WI38 (cell line): ENCODE data around the gene SPAG7.
A peak's percentile ranks its signal among the peaks of the same experiment; 100 is the strongest.

Source experiments
- H3K4me3 ChIP-seq: 2 replicates; pipeline ENCODE4 v1.5.1; 2011; ENCODE audit warnings: low read depth, mild to moderate bottlenecking, control low read depth, low read length
- TF ChIP-seq, protein P1 (sequence below): IDR thresholded peaks from 2 replicates; pipeline ENCODE4 v1.5.1; 2012; ENCODE audit warnings: low read depth, mild to moderate bottlenecking, control low read depth, low read length

The SPAG7 gene

DNA sequence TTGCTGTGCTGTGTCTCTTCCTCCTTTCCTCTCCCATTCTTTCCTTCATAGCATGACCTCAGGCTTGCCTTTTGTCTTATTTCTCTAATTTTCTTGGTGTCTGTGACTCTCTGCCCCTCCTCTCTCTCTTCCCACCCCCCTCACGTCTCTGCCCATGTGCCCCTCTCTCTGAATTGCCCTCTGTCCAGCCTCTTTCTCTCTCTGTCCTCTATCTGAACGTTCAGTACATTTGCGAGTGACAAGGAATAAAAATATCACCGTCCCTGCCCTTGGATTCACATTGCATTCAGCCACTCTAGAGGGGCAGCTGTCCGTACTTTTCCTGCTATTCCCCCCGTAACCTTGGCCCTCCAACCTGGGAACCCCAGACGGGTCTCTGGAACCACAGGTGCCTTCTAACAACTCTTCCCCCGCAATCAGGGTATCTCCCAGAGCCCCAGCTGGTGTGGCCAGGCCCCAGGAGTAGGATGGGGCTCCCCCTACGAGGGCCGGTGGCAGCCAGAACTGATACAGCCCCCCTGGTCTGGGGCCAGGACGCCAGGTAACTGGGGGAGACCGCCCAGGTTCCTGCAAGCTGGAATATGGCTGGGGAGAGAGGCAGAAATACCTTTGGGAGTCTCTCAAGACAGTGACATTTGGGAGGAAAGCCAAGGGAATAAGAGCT is 31.9 kb upstream of the SPAG7 start:
- H3K4me3 ChIP-seq, result peak overlapping the region; percentile 93
- TF ChIP-seq, protein P1, sequence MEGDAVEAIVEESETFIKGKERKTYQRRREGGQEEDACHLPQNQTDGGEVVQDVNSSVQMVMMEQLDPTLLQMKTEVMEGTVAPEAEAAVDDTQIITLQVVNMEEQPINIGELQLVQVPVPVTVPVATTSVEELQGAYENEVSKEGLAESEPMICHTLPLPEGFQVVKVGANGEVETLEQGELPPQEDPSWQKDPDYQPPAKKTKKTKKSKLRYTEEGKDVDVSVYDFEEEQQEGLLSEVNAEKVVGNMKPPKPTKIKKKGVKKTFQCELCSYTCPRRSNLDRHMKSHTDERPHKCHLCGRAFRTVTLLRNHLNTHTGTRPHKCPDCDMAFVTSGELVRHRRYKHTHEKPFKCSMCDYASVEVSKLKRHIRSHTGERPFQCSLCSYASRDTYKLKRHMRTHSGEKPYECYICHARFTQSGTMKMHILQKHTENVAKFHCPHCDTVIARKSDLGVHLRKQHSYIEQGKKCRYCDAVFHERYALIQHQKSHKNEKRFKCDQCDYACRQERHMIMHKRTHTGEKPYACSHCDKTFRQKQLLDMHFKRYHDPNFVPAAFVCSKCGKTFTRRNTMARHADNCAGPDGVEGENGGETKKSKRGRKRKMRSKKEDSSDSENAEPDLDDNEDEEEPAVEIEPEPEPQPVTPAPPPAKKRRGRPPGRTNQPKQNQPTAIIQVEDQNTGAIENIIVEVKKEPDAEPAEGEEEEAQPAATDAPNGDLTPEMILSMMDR, result no peak

DNA sequence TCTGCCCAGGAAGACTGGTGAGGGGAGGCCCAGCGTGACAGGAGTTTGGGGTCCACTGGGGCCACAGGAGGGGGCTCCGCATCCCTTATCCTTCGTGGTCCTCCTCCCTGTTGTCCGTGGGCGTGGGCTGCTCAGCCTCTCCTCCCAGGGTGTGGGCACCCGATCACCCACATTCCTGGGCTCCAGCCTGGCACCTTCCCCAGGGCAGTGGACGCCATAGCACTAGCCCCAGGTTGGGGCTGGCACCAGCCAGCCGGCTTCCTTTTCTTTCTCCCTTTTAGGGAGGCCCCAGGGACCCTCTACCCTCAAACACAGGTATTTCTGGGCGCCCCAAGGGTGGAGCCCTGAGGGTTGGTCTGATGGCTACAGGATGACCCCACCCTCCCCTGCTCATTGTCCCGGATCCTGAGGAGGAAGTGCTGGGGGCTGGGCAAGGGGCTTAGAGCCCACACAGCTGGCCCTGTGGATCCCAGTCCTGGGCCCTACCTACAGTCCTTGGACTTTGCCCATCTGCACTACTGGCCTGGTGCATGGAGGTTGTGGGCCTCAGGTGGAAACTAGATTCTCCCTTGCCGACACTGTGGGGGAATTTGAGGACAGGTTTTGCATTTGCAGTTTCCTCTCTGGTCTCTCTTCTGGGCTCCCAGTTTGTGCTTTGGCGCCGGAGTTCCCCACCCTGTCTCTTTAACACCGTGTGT is 31.3 kb upstream of the SPAG7 start:
- TF ChIP-seq, protein P1, result no peak
- H3K4me3 ChIP-seq, result peak overlapping the region; percentile 93

DNA sequence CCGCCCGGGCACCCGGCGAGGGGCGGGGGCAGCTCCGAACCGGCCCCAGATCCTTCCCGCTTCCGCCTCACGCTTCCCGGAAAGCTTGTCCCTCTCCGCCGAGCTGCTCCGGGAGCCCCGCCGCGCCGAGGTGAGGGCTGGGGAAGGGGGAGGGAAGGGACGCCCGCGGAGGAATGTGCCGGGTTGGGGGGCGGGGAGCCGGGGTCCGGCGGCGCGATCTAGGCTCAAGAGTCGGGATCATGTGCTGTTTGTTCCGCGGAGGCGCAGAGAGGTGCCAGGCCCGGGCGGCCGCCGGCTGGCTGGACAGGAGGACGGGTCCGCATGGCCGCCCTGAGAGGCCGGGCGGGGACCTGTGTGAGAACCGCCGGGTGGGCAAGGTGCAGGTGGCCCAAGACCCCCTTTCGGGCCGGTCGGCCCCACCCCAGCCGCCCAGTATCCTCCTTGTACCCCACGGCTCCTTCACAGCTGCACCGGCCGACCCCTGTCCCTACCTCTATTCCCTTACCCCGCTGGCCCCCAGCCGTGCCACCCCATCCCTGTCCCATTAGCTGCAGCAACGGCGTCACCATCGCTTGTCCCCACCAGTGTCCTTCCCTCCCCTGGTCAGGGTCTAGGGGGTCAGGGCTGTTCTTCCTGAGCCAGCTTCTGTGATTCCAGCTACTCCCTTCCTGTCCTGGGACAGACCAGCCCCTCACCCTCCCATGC is 30.6 kb upstream of the SPAG7 start:
- peak overlapping the region; percentile 93 for H3K4me3 ChIP-seq
- TF ChIP-seq, protein P1, result no peak

DNA sequence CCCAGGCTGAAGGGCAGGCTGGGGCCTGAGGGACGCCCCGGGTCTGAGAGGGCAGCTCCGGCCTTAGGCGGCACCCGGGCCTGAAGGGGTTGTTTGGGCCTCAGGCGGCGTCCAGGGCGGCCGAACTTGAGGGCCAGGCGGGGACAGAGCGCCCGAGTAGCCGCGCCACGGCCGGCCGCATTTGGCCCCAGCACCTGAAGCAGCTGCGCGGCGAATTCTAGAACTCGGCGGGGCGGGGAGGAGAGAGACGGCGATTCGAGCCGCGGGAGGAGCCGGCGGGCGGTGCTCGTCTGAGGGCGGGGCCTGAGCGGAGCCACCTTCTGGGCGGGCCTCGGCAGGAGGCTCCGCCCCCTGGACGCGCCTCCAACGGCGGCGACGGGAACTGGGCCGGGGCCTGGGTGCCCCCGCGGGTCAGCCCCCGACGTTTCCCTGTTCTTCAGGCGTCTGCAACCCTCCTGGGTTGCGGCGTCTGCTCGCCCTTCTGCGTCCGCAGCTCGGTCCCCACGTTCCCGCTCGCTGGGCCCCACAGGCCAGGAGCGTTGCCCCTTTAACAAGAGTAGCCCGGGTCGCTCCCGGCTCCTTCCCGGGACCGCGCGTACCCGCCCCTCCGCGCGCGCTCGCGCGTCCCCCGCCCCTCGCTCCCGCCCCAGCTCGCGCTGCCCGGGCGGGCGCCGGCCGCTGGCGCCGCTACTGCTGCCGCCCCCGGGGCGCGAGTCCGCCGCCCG is 29.8 kb upstream of the SPAG7 start, which contains the start of the genes INCA1 and KIF1C:
Gene INCA1, minus strand, starts transcription at position 221 of the 725 bp plus-strand sequence. CDS start 3,085 bp downstream, outside the sequence.
Gene KIF1C, plus strand, starts transcription at position 649 of the 725 bp plus-strand sequence. CDS start 2,297 bp downstream, outside the sequence.
- H3K4me3 ChIP-seq, result peak within 1 kb of the TSS; percentile 93
- TF ChIP-seq, protein P1, result no peak

DNA sequence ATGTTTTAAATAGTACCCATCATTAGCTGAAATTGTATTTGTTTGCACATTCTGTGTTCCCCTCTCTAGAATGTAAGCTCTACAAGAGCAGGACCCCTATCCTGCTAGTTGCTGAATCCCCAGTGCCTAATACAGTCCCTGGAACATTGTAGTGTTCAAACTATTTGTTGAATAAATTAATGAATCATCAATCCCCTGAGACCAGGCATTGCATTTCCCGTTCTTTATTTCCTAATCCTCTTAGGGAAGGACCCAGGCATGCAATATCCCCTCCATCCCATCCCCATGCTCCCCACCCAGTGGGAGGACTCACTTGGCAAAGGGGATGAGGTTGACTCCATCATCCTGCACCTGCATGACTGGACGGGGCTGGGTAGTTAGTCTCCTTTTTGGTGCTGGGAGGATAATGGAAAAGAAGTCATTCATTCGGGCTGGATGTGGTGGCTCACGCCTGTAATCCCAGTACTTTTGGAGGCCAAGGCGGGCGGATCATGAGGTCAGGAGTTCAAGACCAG is 26.5 kb upstream of the SPAG7 start:
- no peak overlapping the region for H3K4me3 ChIP-seq
- TF ChIP-seq, protein P1, result no peak

DNA sequence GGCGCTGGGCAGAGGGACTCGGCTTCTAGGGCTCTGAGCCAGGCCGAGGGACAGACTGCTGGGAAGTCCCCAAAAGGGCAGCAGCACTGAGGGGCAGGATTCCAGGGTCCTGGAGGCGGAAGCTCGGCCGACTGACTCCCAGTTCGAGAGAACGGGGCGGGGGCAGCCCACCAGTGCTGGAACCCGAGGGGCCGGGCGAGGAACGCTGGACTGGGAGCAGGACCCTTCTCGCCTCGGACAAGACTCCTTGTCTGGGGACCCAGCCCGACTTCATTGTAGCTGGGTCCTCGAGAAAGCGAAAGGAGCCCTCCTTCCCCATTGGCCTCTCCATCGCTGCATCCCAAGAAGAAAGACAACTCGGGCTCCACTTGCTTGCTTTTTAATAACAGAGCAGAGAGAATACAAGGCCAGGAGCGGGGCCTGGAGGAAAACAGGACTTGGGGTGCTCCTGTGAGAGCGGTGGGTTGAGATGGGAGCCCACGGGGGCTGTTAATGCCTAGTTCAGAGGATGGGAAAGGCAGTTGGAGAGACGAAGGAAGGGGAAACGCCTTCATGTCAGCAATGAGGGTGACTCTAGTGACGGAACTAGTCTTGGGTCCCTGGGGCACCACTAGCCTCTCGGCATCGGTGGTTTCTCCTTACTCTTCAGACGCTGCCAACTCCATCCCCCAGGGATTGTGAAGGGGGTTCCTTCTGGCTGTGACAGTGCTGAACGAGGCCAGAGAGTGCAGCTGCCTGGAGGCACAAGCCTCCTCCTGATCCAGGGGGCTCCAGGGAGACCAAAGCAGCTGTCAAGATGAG is 20.4 kb upstream of the SPAG7 start:
- H3K4me3 ChIP-seq, result peak overlapping the region; percentile 84
- TF ChIP-seq, protein P1, result no peak
